ENCODE data around the gene DQX1.
A peak's percentile ranks its signal among the peaks of the same experiment; 100 is the strongest.

The DQX1 gene

GRCh38 chr2:74525717-74526648 is at the start of gene DQX1:
Gene DQX1, minus strand, starts transcription at chr2:74526231. Its CDS starts 502 bp downstream, at chr2:74525729.
- DNase-seq (ENCODE audit: low read depth) = peak; percentile 82
- TF ChIP-seq MAX (IDR thresholded peaks at IDR 0.05; ENCODE audit: low read depth, low read length) (peak; percentile 56), POLR2A (IDR thresholded peaks at IDR 0.05; ENCODE audit: extremely low read depth, insufficient read length) (no peak), MYC (IDR thresholded peaks at IDR 0.05; ENCODE audit: low read depth, low read length) (peak; percentile 28; the same call in 1 of the 2 replicates)
- H3K4me3 ChIP-seq (ENCODE audit: low read depth, low read length) = no peak within 1 kb of the TSS

GRCh38 chr2:74575320-74575719 is 49.3 kb upstream of the DQX1 start:
- H3K4me3 ChIP-seq (ENCODE audit: low read depth, low read length) = no peak overlapping the region
- TF ChIP-seq MYC (IDR thresholded peaks at IDR 0.05; ENCODE audit: low read depth, low read length) (no peak), MAX (IDR thresholded peaks at IDR 0.05; ENCODE audit: low read depth, low read length) (no peak), CTCF (IDR thresholded peaks at IDR 0.05; ENCODE audit: low read depth, low read length) (no peak), POLR2A (IDR thresholded peaks at IDR 0.05; ENCODE audit: extremely low read depth, insufficient read length) (no peak)
- DNase-seq (ENCODE audit: low read depth) = no peak

- TF ChIP-seq POLR2A (IDR thresholded peaks at IDR 0.05; ENCODE audit: extremely low read depth, insufficient read length) (peak; percentile 46), CTCF (IDR thresholded peaks at IDR 0.05; ENCODE audit: low read depth, low read length) (no peak), MAX (IDR thresholded peaks at IDR 0.05; ENCODE audit: low read depth, low read length) (peak; percentile 40), MYC (IDR thresholded peaks at IDR 0.05; ENCODE audit: low read depth, low read length) (no peak)
- DNase-seq (ENCODE audit: low read depth) = peak; percentile 96
- H3K4me3 ChIP-seq (ENCODE audit: low read depth, low read length) = peak overlapping the region; percentile 54
These were observed 47.9 kb upstream of the DQX1 start for GRCh38 chr2:74573747-74574562.

GRCh38 chr2:74572178-74572925 is 46.3 kb upstream of the DQX1 start:
- TF ChIP-seq CTCF (IDR thresholded peaks at IDR 0.05; ENCODE audit: low read depth, low read length) (no peak), POLR2A (IDR thresholded peaks at IDR 0.05; ENCODE audit: extremely low read depth, insufficient read length) (no peak), MYC (IDR thresholded peaks at IDR 0.05; ENCODE audit: low read depth, low read length) (no peak), MAX (IDR thresholded peaks at IDR 0.05; ENCODE audit: low read depth, low read length) (no peak)
- DNase-seq (ENCODE audit: low read depth) = no peak
- H3K4me3 ChIP-seq (ENCODE audit: low read depth, low read length) = no peak overlapping the region

- H3K4me3 ChIP-seq (ENCODE audit: low read depth, low read length) = no peak overlapping the region
- no peak for TF ChIP-seq MYC (IDR thresholded peaks at IDR 0.05; ENCODE audit: low read depth, low read length)
- no peak for TF ChIP-seq POLR2A (IDR thresholded peaks at IDR 0.05; ENCODE audit: extremely low read depth, insufficient read length)
- no peak for TF ChIP-seq CTCF (IDR thresholded peaks at IDR 0.05; ENCODE audit: low read depth, low read length)
- no peak for DNase-seq (ENCODE audit: low read depth)
These were observed 45.0 kb upstream of the DQX1 start for GRCh38 chr2:74571058-74571457.

Data from NB4 (cell line).